Activated CD4-positive, alpha-beta T cell treated with anti-CD3 and anti-CD28 coated beads for 48 hours (primary cell): ENCODE results near the gene UBXN11.

Experiments used
- DNase-seq: peaks from one replicate; pipeline ENCODE4 v3.0.0-alpha.2; 2020

UBXN11 gene

GRCh38 chr1:26283871-26284596 is 22.4 kb downstream of the UBXN11 start:
- DNase-seq: peak; percentile 28

DNA sequence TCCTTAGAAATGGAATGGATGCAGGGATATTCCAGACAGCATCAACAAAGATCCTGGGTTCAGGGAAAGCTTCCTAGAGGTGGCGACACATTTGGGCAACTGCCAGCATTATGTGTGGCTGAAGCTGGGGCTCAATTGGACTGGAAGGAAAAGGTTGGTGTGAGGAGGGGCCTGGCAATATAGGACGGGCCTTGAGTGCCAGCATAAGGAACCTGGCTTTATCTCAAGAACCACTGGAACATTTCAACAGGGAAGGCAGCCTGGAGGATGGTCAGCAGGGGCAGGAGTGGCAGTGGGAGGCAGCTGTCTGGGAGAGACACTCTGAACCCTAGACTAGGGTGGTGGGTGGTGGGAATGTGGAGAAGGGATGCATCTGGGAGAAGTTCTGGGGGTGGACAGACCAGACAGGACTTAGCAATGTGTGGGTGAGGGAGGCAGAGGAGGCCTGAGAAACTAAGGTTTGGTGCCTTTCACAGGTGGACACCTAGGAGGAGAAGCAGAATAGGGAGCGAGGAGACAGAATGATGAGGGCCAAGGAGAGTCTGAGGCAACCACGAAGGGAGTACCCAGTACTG is 23.1 kb downstream of the UBXN11 start:
- DNase-seq: no peak

- DNase-seq: no peak
Measured at GRCh38 chr1:26282401-26282918, 24.0 kb downstream of the UBXN11 start.

GRCh38 chr1:26281971-26282370 is 24.5 kb downstream of the UBXN11 start:
- DNase-seq: no peak

DNA sequence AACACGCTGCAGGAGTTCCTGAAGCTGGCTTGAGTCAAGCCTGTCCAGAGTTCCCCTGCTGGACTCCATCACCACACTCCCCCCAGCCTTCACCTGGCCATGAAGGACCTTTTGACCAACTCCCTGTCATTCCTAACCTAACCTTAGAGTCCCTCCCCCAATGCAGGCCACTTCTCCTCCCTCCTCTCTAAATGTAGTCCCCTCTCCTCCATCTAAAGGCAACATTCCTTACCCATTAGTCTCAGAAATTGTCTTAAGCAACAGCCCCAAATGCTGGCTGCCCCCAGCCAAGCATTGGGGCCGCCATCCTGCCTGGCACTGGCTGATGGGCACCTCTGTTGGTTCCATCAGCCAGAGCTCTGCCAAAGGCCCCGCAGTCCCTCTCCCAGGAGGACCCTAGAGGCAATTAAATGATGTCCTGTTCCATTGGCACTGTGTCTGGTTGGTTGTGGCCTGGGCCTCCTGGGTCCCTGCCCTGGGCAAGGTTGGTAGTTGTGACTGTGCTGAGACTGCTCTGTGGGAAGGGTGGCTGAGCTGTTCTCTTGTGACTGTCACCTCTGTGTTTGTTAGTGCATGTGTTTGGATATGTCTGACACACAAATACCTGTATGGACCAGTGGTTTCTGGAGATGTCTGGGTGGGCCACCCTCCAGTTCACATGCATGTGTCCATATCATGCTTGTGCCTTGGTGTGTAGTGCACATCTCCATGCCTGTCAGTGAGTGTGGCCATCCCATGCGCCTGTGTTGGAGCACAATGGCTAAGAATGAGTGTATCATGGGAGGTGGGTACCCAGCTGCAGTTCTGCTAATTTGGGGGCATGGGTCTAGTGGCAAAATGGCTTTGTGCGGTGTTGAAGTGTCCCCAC is 25.1 kb downstream of the UBXN11 start:
- no peak for DNase-seq

DNA sequence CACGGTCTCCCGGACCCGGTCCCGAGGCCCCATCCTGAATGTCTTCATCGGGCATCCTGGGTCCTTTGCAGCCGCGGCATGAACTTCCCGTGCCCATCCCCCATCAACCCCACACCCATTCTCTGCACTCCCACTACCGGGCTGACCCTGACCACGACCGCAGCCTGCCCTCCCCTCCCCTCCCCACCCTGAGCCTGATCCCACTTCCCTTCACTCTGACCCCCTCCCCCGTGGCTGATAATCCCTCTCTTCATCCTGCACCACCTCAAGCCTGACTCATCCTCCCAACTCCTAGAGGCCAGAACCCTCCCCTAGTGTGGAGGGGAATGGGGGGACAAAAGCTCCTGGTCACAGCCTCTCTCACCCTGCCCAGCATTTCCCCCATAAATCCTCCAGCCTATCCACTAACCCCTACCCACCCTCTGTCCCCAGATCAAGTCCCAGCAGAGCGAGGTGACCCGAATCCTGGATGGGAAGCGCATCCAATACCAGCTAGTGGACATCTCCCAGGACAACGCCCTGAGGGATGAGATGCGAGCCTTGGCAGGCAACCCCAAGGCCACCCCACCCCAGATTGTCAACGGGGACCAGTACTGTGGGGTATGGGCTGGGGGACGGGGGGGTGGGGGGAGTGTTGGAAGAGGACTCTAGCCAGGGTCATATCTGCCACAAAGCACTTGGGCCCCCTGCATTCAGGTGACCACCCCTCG is 25.9 kb downstream of the UBXN11 start:
- no peak for DNase-seq

- peak; percentile 89 for DNase-seq
Measured at GRCh38 chr1:26279456-26280332, 26.7 kb downstream of the UBXN11 start, which contains the start of gene SH3BGRL3. Gene SH3BGRL3 (plus strand): TSS chr1:26280086. CDS start chr1:26280156, 70 bp downstream.

GRCh38 chr1:26278724-26279455 is 27.5 kb downstream of the UBXN11 start:
- DNase-seq: peak; percentile 67

- no peak for DNase-seq
Measured at GRCh38 chr1:26278303-26278702, 28.1 kb downstream of the UBXN11 start.

GRCh38 chr1:26277719-26278118 is 28.7 kb downstream of the UBXN11 start:
- no peak for DNase-seq

- DNase-seq: no peak
Measured at GRCh38 chr1:26277261-26277661, 29.2 kb downstream of the UBXN11 start.

DNA sequence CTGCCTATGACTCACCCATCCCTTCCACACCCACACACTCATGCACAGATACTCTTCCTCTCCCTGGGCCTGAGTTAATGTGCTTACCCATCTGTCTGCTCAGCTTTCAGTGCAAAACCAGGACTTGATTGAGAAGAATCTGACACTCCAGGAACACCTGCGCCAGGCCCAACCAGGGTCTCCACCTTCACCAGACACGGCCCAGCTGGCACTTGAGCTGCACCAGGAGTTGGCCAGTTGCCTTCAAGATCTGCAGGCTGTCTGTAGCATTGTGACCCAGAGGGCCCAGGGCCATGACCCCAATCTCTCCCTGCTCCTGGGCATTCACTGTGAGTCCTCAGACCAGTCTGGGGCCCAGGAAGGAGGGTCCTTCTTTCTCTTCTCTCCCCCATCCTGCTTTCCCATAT is 30.0 kb downstream of the UBXN11 start:
- no peak for DNase-seq

DNA sequence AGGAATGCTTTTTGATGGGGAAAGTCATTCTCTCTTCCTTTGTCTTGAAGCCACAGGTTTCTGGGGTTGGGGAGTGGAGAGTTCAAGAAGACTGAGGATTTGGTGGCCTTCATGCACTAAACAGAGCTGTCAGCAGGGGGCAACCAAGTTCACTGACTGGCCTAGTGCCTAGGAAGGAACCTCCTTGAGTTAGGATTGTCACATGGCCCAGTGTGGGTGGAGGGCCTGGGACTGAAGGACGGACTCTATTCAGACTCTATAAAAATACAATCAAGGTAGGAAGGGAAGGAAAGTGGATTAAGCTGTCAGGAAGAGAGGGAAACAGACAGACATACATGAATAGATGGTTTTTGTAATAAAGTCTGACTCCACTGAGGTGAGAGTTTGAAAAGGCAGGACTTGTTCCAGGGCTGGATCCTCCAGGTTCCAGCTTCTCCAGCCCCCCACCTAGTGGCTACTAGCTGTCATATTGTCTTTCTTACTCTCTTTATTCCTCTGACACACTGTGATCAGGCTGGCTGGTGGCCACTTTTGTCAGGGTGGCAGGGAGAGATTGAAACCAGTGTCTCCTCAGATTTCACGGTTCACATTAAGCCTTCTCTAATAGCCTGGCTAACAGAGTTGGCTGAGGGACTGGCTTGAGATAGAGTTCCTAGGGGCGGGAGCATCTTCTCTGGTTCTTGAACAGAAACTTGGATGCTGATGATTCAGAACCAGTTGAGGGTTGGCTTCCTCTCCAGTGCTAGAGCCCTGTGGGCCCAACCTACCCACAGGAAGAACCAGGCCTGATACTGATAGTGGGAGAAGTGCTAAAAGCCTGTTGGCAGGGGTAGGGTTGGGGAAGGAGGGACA is 30.6 kb downstream of the UBXN11 start:
- peak; percentile 86 for DNase-seq

DNA sequence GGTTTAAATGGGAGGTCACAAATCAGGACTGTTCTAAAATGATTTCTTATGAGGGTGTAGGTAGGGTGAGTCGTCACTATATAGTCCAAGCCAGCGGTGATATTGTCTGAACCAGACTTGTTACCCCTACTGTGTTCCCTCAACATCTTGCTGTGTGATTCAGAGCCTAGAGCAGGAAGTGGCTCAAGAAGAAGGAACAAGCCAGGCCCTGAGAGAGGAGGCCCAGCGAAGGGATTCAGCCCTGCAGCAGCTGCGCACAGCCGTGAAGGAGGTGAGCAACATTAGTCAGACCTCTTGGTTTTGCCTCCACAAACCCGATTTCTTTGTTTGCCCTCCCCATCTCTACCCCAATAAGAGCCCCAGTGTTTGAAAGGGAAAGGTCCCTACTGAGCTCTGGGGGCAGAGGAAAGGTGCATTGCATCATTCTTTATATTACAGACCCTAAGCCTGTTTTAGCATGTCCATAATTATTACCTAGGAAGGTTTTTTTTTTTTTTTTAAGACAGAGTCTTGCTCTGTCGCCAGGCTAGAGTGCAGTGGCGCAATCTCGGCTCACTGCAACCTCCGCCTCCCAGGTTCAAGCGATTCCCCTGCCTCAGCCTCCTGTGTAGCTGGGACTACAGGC is 31.5 kb downstream of the UBXN11 start:
- no peak for DNase-seq

DNA sequence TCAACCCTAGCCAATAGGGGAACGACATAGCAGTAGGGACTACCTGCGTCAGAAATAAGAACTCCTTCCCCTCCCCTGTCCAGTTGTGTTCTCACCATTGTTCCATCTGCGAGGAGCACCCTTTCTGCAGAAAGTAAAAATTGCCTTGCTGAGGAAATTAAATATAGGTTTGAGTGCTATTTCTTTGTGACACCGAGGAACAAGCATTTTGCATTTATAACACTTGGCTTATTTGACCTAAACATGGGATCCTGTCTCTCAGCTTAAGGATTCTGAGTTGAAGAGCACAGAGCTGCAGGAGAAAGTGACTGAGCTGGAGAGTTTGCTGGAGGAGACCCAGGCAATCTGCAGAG is 37.3 kb downstream of the UBXN11 start:
- no peak for DNase-seq

- no peak for DNase-seq
Measured at GRCh38 chr1:26268290-26269197, 37.9 kb downstream of the UBXN11 start.

DNA sequence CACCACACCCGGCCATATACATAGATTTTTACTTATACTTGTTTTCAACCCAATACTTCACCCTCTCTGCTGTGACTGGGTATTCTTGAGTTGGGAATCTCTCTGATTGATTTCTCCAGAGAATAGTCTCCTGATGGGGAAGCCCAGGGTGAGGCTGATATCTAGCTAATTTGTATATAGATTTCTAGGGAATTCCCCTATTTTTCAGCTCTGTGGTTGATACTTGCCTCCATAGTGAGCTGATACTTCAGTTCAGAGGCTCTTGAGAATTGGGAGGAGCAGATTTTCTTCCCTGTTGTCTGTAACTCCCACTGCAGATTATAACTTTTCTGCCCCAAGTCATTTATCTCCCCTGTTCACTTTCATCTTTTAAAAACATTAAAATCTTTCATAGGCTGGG is 41.0 kb downstream of the UBXN11 start:
- no peak for DNase-seq

- no peak for DNase-seq
Measured at GRCh38 chr1:26263212-26263611, 43.2 kb downstream of the UBXN11 start.

DNA sequence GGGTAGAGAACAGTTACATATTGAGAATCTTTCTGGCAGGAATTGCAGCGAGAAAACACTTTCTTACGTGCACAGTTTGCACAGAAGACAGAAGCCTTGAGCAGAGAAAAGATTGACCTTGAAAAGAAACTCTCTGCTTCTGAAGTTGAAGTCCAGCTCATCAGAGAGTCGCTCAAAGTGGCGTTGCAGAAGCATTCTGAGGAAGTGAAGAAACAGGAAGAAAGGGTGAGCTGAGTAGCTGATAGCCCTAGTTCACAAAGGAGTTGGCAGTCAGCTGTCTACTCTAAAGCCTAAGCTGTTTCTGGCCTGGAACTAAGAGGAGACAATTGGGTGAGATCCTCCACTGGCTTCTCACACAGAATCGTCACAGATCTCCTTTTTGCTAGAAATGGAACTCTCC is 46.9 kb downstream of the UBXN11 start:
- no peak for DNase-seq
